Measurements from ENCODE around the gene G6PC1.
"Not testable (repeated sequence)": the region's sequence is repeated elsewhere in the genome, so short reads cannot be mapped to it uniquely, and the experiment has no call there.

Gene G6PC1

DNA sequence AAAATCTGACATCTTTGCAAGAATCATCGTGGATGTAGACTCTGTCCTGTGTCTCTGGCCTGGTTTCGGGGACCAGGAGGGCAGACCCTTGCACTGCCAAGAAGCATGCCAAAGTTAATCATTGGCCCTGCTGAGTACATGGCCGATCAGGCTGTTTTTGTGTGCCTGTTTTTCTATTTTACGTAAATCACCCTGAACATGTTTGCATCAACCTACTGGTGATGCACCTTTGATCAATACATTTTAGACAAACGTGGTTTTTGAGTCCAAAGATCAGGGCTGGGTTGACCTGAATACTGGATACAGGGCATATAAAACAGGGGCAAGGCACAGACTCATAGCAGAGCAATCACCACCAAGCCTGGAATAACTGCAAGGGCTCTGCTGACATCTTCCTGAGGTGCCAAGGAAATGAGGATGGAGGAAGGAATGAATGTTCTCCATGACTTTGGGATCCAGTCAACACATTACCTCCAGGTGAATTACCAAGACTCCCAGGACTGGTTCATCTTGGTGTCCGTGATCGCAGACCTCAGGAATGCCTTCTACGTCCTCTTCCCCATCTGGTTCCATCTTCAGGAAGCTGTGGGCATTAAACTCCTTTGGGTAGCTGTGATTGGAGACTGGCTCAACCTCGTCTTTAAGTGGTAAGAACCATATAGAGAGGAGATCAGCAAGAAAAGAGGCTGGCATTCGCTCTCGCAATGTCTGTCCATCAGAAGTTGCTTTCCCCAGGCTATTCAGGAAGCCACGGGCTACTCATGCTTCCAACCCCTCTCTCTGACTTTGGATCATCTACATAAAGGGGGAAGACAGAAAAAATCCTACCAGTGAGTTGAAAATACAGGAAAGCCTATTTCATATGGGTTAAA, at the start of gene G6PC1:
TSS of gene G6PC1 (plus strand) at position 340 of the 872 bp plus-strand sequence. CDS start at position 418, 78 bp downstream.
- no peak for DNase-seq

DNA sequence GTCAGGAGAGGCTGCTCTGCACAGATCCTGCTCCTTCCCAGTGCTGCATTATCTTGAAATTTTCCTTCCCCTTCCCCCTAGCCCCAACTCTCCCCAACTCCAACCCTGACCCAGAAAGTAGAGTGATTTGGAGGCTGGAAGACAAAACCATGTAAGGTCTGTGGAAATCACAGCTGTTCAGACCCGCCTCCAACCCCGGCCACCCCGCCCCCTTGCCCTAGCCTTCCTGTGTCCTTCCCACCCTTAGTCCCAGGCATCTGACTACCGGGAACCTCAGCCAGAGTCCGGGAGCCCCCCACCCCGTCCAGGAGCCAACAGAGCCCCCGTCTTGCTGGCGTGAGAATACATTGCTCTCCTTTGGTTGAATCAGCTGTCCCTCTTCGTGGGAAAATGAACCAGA, 49.6 kb upstream of the G6PC1 start, which contains the start of gene AOC3:
TSS of gene AOC3 (plus strand) at position 246 of the 400 bp plus-strand sequence. CDS start at position 391, 145 bp downstream.
- DNase-seq, result no peak

DNA sequence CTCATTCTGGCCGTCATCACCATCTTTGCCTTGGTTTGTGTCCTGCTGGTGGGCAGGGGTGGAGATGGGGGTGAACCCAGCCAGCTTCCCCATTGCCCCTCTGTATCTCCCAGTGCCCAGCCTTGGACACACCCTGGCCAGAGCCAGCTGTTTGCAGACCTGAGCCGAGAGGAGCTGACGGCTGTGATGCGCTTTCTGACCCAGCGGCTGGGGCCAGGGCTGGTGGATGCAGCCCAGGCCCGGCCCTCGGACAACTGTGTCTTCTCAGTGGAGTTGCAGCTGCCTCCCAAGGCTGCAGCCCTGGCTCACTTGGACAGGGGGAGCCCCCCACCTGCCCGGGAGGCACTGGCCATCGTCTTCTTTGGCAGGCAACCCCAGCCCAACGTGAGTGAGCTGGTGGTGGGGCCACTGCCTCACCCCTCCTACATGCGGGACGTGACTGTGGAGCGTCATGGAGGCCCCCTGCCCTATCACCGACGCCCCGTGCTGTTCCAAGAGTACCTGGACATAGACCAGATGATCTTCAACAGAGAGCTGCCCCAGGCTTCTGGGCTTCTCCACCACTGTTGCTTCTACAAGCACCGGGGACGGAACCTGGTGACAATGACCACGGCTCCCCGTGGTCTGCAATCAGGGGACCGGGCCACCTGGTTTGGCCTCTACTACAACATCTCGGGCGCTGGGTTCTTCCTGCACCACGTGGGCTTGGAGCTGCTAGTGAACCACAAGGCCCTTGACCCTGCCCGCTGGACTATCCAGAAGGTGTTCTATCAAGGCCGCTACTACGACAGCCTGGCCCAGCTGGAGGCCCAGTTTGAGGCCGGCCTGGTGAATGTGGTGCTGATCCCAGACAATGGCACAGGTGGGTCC, 49.0 kb upstream of the G6PC1 start:
- not testable (repeated sequence) for DNase-seq

DNA sequence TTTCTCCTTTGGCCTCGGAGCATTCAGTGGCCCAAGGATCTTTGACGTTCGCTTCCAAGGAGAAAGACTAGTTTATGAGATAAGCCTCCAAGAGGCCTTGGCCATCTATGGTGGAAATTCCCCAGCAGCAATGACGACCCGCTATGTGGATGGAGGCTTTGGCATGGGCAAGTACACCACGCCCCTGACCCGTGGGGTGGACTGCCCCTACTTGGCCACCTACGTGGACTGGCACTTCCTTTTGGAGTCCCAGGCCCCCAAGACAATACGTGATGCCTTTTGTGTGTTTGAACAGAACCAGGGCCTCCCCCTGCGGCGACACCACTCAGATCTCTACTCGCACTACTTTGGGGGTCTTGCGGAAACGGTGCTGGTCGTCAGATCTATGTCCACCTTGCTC, 48.2 kb upstream of the G6PC1 start:
- no peak for DNase-seq

DNA sequence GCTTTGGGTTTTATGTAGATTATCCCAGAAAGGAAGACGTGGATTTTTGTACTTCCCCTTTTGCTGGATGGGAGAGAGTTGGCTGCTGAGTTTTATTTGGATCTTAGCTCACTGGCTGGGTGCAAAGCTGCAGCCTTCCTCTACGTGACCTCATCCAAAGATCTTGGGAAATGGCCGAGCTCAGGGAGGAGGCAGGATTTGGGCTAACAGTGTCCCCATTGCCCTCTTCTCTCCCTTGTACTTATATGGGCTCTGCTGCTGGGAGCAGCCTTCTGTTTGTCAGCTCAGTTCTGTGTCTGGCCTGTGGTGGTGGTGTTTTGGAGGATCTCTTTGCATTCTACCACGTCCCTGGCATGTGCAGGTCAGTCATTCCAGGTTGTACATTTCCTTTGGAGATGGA, 47.6 kb upstream of the G6PC1 start:
- no peak for DNase-seq

DNA sequence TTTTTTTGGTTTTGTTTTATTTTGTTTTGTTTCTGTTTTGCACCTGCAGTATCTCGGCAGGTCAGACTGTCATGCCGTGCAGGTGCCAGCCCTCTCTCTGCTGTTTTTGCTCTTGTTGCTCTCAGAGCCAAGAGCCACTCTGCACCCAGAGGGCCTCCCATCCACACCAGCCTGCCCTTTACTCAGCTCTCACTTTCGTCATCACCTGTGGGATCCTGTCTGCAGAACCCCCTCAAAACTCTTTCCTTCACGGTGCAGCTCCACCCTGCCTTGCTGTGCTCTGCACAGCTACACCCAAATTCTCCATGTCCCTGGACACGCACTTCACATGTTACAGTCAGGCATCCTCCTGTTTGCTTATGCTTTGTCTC, 47.0 kb upstream of the G6PC1 start:
- DNase-seq, result no peak

DNA sequence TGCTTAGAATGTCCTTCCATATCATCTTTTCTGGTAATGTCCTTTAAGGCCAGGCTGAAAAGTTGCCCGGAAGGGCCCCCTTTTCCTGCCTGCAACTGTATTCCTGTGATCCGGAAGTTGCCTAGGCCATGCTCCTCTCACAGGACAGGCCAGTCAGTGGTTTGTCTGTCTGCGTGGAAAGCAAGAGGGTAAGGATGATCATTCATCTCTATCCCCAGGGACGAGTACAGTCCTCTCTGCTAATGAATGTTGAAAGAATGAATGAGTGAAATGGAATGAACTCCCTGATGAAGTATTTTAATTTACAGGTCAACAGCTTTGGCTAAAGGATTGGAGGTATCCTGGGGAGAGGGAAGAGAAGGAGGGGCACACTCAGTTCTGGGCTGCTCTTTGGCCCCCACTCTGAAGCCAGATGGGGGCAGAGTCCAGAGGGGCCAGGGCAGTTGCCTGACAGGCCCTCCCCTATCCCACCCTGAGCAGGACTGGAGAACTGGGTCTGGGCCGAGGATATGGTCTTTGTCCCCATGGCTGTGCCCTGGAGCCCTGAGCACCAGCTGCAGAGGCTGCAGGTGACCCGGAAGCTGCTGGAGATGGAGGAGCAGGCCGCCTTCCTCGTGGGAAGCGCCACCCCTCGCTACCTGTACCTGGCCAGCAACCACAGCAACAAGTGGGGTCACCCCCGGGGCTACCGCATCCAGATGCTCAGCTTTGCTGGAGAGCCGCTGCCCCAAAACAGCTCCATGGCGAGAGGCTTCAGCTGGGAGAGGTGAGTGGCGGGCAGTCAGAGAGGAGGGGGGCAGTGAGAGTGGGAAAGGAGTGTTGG, 46.4 kb upstream of the G6PC1 start:
- no peak for DNase-seq

DNA sequence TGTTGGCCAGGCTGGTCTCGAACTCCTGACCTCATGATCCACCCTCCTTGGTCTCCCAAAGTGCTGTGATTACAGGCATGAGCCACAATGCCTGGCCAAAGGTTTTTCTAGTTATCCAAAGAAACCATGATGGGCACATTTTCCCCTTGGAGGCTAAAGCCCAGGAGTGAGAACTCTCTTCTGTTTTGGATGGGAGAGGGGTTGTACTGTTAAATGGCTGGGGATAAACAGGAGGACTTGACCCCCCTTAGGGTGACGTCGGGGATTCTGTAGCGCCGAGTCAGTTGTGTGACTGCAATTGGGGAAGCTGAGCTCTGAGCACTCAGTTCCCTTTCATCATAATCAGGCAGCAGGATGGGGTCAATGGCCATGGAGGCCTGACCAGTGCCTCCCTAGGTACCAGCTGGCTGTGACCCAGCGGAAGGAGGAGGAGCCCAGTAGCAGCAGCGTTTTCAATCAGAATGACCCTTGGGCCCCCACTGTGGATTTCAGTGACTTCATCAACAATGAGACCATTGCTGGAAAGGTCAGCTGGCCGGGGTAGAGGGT, 45.5 kb upstream of the G6PC1 start:
- no peak for DNase-seq

DNA sequence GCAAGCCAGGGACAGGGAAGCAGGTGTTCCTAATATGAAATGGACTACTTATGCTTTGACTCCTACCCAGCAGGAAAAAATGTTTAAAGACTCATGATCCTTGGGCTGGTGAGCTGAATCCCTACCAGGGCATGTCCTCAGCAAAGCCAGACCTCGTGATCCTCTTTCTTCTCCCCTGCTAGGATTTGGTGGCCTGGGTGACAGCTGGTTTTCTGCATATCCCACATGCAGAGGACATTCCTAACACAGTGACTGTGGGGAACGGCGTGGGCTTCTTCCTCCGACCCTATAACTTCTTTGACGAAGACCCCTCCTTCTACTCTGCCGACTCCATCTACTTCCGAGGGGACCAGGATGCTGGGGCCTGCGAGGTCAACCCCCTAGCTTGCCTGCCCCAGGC, 44.5 kb upstream of the G6PC1 start:
- not testable (repeated sequence) for DNase-seq

DNA sequence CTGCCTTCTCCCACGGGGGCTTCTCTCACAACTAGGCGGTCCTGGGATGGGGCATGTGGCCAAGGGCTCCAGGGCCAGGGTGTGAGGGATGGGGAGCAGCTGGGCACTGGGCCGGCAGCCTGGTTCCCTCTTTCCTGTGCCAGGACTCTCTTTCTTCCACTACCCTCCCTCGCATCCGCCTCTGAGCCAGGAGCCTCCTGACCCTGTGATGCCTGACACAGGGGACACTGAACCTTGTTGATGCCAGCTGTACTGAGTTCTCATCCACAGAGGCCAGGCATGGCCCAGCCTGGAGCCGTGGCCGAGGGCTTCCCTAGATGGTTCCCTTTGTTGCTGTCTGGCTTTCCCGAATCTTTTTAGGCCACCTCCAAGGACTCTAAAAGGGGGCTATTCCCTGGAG, 44.1 kb upstream of the G6PC1 start:
- not testable (repeated sequence) for DNase-seq

DNA sequence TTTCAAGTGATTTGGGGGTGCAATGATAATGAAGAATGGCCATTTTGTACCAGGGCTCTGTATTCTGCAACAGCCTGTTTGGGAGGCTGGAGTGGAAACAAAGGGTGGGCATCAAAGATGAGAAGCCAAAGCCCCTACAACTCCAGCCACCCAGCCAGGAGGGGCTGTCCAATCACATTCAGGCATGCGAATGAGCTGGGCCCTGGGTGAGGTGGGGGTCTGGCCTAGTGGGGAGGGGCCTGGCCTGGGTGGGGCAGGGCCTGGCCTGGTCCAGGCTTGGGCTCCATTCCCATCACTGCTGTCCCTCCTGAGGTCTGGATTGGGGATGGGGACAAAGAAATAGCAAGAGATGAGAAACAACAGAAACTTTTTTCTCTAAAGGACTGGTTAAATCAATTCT, 43.2 kb upstream of the G6PC1 start:
- DNase-seq, result no peak

DNA sequence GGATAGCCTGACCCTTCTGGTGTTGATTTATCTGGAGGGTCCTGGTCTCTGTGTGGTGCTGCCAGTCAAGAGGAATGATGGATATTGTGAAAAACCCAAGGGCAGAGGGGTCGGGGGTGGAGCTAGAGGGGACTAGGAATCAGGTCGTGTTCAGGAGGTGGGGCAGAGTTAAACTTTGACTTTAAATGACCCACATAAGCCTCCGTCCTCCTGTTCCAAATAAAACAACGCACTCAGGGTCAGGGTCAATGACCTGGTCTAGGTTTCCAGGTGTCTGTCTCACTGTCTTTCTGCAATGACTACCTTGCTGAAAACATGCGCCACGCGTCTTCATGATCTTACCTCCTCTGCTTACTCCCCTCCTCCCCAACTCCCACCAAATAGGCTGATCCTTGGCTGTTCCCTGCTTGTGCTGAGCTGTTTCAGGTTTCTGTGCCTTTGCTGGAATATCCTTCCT, 34.9 kb upstream of the G6PC1 start:
- no peak for DNase-seq

DNA sequence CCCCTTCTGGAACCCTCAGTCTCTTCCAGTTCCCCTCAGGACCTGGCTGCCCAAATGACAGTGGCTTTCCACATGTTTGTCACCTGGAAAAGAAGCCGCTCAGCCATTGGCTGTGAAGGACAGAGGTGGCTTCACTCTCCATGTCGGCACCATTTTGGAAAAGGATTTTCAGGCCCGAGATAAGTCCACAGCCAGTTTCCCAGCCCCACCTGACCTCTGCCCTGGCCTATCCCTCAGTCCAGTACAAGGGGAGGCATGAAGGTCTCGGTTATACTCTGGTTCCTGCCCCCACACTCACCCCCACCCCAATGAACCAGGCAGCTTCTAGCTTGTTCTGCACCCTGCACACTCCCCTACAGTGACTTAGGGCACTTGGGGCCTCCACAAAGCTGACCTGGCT, 34.4 kb upstream of the G6PC1 start:
- DNase-seq, result no peak

DNA sequence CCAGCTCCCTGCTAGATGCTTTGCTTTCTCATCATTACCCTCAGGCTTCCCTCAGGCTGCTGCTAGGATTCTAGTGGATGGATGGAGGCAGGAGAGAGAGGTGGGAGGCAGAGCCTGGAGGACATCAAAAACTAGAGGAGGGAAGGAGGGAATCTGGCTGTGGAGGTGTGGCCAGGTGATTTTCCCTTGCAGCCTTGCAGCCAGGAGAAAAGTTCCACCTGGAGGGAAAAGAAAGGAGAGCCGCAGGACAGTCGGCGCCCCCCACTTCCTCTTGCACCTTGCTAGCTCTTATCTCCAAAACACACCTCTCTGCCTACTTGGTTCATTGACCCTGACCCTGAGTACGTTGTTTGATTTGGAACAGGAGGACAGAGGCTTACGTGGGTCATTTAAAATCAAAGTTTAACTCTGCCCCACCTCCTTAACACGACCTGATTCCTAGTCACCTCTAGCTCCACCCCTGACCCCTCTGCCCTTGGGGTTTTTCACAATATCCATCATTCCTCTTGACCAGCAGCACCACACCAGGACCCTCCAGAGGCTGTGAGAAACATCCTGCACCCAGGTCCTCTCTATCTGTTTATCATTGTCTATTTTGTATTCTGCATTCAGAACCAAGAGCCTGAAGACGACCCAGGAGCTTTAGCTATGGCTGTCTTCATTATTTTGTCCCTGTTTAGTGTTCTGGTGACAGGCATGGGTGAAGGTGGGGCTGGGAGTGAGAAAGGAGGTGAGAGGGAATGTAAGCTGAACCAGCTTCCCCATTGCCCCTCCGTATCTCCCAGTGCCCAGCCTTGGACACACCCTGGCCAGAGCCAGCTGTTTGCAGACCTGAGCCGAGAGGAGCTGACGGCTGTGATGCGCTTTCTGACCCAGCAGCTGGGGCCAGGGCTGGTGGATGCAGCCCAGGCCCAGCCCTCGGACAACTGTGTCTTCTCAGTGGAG, 33.7 kb upstream of the G6PC1 start:
- no peak for DNase-seq

DNA sequence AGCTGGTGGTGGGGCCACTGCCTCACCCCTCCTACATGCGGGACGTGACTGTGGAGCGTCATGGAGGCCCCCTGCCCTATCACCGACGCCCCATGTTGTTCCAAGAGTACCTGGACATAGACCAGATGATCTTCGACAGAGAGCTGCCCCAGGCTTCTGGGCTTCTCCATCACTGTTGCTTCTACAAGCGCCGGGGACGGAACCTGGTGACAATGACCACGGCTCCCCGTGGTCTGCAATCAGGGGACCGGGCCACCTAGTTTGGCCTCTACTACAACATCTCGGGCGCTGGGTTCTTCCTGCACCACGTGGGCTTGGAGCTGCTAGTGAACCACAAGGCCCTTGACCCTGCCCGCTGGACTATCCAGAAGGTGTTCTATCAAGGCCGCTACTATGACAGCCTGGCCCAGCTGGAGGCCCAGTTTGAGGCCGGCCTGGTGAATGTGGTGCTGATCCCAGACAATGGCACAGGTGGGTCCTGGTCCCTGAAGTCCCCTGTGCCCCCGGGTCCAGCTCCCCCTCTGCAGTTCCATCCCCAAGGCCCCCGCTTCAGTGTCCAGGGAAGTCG, 32.8 kb upstream of the G6PC1 start:
- DNase-seq, result not testable (repeated sequence)

DNA sequence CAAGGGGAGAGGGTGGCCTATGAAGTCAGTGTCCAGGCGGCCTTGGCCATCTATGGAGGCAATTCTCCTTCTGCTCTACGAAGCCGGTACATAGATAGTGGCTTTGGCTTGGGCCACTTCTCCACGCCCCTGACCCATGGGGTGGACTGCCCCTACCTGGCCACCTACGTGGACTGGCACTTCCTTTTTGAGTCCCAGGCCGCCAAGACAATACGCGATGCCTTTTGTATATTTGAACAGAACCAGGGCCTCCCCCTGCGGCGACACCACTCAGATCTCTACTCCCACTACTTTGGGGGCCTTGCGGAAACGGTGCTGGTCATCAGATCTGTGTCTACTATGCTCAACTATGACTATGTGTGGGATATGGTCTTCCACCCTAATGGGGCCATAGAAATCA, 32.3 kb upstream of the G6PC1 start:
- DNase-seq, result no peak

DNA sequence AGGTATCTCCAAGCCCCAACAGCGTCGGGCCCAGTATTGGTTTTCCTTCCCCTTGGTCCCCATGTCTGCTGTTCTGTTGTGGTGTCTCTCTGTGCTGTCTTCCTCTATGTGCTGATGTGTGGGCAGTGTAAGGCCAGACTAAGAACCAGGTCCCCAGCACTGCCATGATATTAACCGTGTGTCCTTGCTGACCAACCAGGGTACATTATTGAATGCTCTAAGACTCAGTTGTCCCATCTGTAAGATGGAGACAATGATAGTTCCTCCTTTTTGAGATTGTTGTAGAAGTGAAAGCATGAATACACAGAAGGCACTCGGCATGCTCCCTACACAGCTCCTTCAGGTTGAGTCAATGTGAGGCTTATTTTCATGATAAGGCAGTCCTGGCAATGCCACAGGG, 29.0 kb upstream of the G6PC1 start:
- no peak for DNase-seq

DNA sequence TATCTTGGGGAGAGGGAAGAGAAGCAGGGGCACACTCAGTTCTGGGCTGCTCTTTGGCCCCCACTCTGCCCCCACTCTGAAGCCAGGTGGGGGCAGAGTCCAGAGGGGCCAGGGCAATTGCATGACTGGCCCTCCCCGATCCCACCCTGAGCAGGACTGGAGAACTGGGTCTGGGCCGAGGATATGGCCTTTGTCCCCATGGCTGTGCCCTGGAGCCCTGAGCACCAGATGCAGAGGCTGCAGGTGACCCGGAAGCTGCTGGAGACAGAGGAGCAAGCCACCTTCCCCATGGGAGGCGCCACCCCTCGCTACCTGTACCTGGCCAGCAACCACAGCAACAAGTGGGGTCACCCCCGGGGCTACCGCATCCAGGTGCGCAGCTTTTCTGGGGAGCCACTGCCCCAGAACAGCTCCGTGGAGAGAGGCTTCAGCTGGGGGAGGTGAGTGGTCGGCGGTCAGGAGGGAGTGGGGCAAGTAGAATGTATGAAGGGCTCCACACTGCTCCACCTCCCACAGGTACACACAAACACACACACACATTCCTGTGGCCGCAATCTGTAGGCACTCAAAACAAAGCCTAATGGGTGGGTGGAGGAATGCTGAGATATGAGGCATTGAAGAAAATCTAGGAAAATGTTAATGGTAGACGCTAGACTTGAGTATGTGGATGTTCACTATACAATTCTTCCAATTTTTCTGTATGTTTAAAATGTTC, 28.2 kb upstream of the G6PC1 start:
- DNase-seq, result no peak

DNA sequence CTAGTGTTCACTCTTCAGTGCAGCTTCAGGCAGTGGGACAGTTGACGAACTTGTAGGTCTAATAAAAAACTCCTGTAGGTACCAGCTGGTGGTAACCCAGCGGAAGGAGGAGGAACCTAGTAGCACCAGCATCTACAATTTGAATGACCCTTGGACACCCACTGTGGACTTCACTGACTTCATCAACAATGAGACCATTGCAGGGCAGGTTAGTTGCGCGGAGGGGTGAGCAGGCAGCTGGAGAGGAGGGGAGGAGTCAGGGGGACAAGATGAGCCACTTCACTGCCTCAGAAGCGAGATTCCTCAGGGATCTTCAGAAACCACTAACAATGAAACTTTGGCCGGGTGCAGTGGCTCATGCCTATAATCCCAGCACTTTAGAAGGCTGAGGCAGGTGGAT, 27.3 kb upstream of the G6PC1 start:
- no peak for DNase-seq

Data from stimulated activated CD4-positive, alpha-beta T cell treated with anti-CD3 and anti-CD28 coated beads, Interleukin-1b, Interleukin-23, amount 100 ng/mL, for 48 hours (primary cell).